GM12892 (cell line): ENCODE results near the gene DMC1.

Experiments
- DNase-seq: peaks from one replicate; pipeline ENCODE4 v3.0.0; 2011; ENCODE audit not compliant: insufficient read length
- FAIRE-seq: peaks from 2 replicates; lab custom pipeline; 2011; peaks lifted over from hg19 to GRCh38; lab: Jason Lieb, UNC
- POLR2A ChIP-seq: IDR thresholded peaks from 2 replicates; pipeline ENCODE4 v1.6.1; 2011; ENCODE audit warnings: low read depth, low read length, control low read depth
- POLR2AphosphoS5 ChIP-seq: IDR thresholded peaks from 2 replicates; pipeline ENCODE4 v1.6.1; 2011; ENCODE audit warnings: low read depth, low read length, control low read depth
- TAF1 ChIP-seq: IDR thresholded peaks from 2 replicates; pipeline ENCODE4 v1.6.1; 2011; ENCODE audit warnings: low read depth, mild to moderate bottlenecking, control low read depth, low read length, borderline replicate concordance

DMC1 gene

GRCh38 chr22:38490915-38491314 is 79.1 kb downstream of the DMC1 start:
- no peak for FAIRE-seq
- TF ChIP-seq POLR2AphosphoS5 = no peak
- no peak for TF ChIP-seq POLR2A
- TF ChIP-seq TAF1 = no peak
- no peak for DNase-seq

DNA sequence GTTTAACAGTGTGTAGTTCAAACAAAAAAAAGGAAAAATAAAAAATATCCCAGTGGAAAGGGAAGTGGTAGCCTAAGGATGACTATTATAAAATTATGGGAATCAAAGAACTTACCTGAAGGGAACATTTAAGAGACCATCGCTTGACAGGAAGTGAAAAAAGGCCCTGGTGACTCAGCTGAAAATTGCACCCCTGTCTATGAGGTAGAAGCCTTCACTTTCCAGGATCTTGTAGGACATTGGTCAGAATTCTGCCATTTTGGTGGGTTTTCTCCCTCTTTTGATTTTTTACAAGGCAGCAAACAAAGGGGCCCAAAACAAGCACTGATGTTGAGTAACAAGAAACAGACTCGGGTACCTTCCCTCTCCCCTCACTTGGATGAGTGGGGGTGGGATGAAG is 79.5 kb downstream of the DMC1 start:
- TF ChIP-seq POLR2AphosphoS5 = no peak
- TF ChIP-seq TAF1 = no peak
- TF ChIP-seq POLR2A = no peak
- DNase-seq = no peak
- no peak for FAIRE-seq

GRCh38 chr22:38489561-38490145 is 80.3 kb downstream of the DMC1 start:
- TF ChIP-seq POLR2A = peak; percentile 58; the same call in 1 of the 2 replicates
- no peak for TF ChIP-seq TAF1
- TF ChIP-seq POLR2AphosphoS5 = peak; percentile 30; the same call in 1 of the 2 replicates
- DNase-seq (no peak), FAIRE-seq (no peak)

DNA sequence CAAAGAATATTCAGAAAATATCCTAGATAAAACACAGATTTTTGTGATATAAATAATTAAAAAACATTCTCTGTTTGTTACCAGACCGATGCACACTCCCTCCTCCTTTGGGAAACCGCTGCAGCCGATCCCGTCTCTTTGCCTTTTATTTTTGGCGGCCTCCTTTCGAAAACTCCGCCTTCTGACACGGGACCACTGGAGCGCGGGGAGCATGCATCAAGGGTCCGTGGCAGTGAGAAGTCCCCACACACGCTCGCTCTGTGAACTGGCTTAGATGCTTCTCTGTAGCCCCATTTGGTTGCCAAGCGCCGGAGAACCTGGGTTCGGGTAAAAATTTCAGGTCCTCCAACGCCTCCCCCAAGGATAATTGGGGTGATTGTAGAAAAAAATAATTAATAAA is 80.8 kb downstream of the DMC1 start:
- TF ChIP-seq POLR2A (no peak), TAF1 (no peak), POLR2AphosphoS5 (no peak; the same call in 1 of the 2 replicates)
- no peak for FAIRE-seq
- no peak for DNase-seq

DNA sequence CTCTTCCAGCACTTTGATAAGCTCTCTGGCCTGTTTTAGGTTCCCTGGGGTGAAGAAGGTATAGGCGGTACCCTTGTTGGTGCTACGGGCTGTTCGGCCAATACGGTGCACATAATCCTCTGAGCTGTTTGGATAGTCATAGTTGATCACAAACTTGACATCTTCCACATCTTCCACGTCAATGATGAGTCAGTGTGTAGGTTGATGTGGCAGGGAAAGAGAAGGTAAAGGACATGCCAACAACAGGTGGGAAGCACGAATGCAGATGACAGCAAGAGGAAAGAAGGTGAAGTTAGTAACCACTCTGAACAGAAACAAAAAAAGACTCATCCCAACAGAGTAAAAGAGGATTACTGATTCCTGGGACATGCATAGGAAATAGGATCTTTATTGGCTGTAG is 82.0 kb downstream of the DMC1 start:
- TF ChIP-seq POLR2AphosphoS5 = peak; percentile 49
- no peak for TF ChIP-seq POLR2A
- peak; percentile 44 for FAIRE-seq
- no peak for DNase-seq

DNA sequence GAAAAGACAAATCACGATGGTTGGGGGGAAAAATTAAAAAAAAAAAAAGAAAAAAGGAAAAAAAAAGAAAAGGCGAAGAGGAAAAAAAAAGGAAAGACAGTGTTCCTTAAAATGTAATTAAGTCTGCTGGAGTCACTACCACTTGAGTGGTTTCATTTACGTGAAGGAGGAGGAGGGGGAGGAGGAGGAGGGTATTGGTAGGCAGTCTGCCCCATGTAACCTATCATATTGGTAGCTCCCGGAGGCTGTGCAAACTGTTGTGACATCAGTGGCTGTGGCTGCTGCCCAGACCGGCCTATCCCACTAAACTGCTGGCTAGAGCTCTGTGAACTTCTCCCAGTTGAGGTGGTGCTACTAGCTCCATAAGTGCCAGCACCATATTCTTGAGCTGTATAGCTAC is 84.2 kb downstream of the DMC1 start:
- FAIRE-seq (no peak), DNase-seq (no peak)
- TF ChIP-seq POLR2A (no peak), TAF1 (no peak), POLR2AphosphoS5 (peak; percentile 49; the same call in 1 of the 2 replicates)

DNA sequence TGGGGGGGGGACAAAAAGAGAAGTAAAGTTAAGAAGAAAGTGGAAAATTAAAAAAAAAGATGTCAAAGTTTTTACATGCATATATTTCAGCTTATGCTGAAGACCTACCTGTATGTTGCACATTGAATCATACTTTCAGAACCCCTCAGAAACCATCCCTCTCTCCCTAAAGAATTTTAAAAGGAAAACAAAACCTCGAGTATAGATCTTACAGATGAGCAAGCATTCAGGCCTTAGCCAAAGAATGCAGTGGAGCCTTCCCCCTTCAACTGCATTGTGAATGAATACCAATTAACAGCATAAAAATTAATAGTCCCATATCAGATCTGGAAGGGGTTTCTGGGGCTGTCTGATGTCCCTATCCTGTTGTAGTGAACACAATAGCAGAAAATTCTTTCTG is 85.7 kb downstream of the DMC1 start:
- no peak for FAIRE-seq
- DNase-seq = no peak
- TF ChIP-seq POLR2AphosphoS5 (no peak), POLR2A (peak; percentile 50), TAF1 (no peak)

GRCh38 chr22:38482662-38483308 is 87.2 kb downstream of the DMC1 start:
- DNase-seq (no peak), FAIRE-seq (no peak)

GRCh38 chr22:38481871-38482332 is 88.1 kb downstream of the DMC1 start:
- TF ChIP-seq POLR2A (peak; percentile 33; the same call in 1 of the 2 replicates), POLR2AphosphoS5 (no peak), TAF1 (no peak)
- no peak for DNase-seq
- no peak for FAIRE-seq

More at GRCh38 chr22:38482662-38483308, 87.2 kb downstream of the DMC1 start:
- TF ChIP-seq POLR2AphosphoS5 = peak; percentile 82; the same call in 1 of the 2 replicates
- no peak; the same call in 1 of the 2 replicates for TF ChIP-seq POLR2A

DNA sequence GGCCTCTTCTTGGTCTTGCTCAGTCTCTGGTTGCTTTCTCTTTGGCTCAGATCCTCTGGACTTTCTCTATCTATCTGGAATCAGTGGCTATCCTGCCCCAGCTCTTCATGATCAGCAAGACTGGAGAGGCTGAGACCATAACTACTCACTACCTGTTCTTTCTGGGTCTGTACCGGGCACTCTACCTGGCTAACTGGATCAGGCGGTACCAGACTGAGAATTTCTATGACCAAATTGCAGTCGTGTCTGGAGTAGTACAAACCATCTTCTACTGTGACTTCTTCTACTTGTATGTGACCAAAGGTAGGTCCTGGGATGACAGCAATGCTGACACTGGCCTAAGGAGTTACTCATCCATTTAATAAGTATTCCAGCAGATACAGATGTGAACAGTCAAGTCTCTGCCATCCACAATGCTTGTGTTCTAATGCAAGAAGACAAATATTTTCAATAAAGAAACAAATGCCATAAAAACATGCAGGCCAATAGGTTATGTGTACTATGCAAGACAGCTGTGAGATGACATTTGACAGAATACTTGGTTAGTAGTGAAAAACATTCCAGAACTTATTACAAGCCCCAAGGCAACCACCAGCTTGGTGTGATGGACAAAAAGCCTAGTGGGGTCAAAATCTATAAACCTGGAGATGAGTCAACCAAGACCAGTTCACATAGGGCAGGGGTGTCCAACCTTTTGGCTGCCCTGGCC is 88.7 kb downstream of the DMC1 start:
- FAIRE-seq (no peak), DNase-seq (no peak)
- TF ChIP-seq POLR2AphosphoS5 (no peak), POLR2A (no peak; the same call in 1 of the 2 replicates), TAF1 (no peak)

DNA sequence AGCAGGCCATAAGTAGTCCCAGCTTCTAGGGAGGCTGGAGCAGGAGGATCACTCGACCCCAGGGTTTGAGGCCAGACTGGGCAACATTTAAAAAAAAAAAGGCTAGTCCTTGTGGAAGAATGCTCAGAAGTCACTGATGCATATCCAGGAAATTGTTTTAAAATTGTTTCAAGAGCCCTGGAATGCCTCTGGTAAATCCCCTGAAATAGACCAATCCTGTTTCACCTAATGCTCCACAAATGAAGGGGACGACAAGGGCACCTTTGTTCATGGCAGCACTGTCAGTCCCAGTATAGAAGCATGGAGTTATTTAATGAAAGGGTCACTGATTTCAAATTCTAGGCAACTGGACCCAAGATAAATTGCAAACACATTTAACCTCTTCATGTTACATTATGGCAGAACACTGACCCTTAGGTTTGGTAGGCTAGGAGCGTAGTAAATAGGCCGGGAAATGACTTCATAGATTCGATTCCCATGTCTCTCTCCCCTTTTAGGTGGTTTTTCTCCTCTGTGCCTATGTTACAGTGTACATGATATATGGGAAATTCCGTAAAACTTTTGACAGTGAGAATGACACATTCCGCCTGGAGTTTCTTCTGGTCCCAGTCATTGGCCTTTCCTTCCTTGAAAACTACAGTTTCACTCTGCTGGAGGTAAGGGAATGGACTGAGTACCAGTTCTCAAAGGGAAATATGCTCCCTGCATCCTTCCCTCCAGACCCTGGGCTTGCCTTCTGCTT is 90.7 kb downstream of the DMC1 start:
- FAIRE-seq = no peak
- TF ChIP-seq POLR2AphosphoS5 = no peak
- no peak for TF ChIP-seq TAF1
- TF ChIP-seq POLR2A = no peak
- no peak for DNase-seq
